K562 (cell line): Measurements from ENCODE around the gene FHIT. TPM values are rescaled to one million over a fixed set of nuclear protein-coding genes. Genes with fewer than 3 reads are reported as not detected.

ENCODE experiments used
- ATAC-seq: fragments of 200-7000 bp; cut with Tn5 transposase; 3 replicates; pipeline ENCODE4 v1.9.1; 2020; ENCODE audit warnings: moderate library complexity
- BruUV-seq: library from RNA; stranded (reverse); fragments of 400-500 nt; replicated peaks from 2 replicates; lab custom pipeline; 2021; lab: Mats Ljungman, UMichigan
- CTCF ChIA-PET: fragments of 300-600 bp; formaldehyde crosslinking; extraction: SDS; loops from one replicate; lab custom pipeline; 2021; ENCODE audit warnings: low intra/inter-chr PET ratio; lab: Yijun Ruan, JAX
- POLR2A ChIA-PET: fragments of 300-600, 350-650 bp; sonication (Branson Sonifier 250); formaldehyde crosslinking; extraction: SDS; loops from one replicate; lab custom pipeline; 2021; ENCODE audit warnings: antibody characterized with exemption, inconsistent platforms; lab: Yijun Ruan, JAX
- DNase-seq, 4 experiments: peaks; one replicate each; pipeline versions ENCODE4 v3.0.0 to v3.0.0-alpha.2; 2011 to 2018; ENCODE audit warnings: low spot score in 3 of 4, mixed read lengths in 3 of 4; ENCODE audit errors: extremely low read depth in 1 of 4
- FAIRE-seq: peaks from 2 replicates; lab custom pipeline; 2011; peaks lifted over from hg19 to GRCh38; lab: Jason Lieb, UNC
- H2AFZ ChIP-seq: 2 replicates; pipeline ENCODE4 v1.6.0; 2011; ENCODE audit warnings: low read depth, low read length, control low read depth, inconsistent platforms
- H3K27ac ChIP-seq: fragments of 200-600 bp; 3 replicates; pipeline ENCODE4 v1.8.0; 2011; ENCODE audit warnings: low read depth, mild to moderate bottlenecking, control low read depth, inconsistent platforms, low read length, moderate library complexity, mixed read lengths; ENCODE audit errors: extremely low read depth
- H3K27me3 ChIP-seq, 2 experiments: fragments of 300-600 bp in 1 of 2; 2 replicates in 1 of 2; 3 replicates in 1 of 2; pipeline versions ENCODE4 v1.6.0 to v1.8.0; 2011; ENCODE audit warnings: inconsistent platforms in 2 of 2, low read length in 2 of 2, mild to moderate bottlenecking in 1 of 2, mixed read lengths in 1 of 2, moderate library complexity in 1 of 2; ENCODE audit not compliant: control insufficient read depth in 2 of 2, insufficient read depth in 2 of 2
- H3K36me3 ChIP-seq: fragments of 300-600 bp; 3 replicates; pipeline ENCODE4 v1.8.0; 2011; ENCODE audit warnings: mild to moderate bottlenecking, low read length, inconsistent platforms; ENCODE audit not compliant: control insufficient read depth, insufficient read depth
- H3K4me1 ChIP-seq, 2 experiments: fragments of 200-600 bp in 1 of 2; replicated peaks in 1 of 2; 2 replicates in 1 of 2; 3 replicates in 1 of 2; pipeline versions ENCODE4 v1.5.1 to v1.8.0; 2011; ENCODE audit warnings: inconsistent platforms in 2 of 2, low read length in 2 of 2, mild to moderate bottlenecking in 1 of 2, mixed read lengths in 1 of 2, moderate library complexity in 1 of 2; ENCODE audit not compliant: control insufficient read depth in 2 of 2, insufficient read depth in 2 of 2
- H3K4me2 ChIP-seq: 2 replicates; pipeline ENCODE4 v1.6.1; 2011; ENCODE audit warnings: low read length, control low read depth, inconsistent platforms, mixed read lengths; ENCODE audit not compliant: insufficient read depth
- H3K4me3 ChIP-seq: fragments of 200-600 bp; sonication (generic), shearing (Covaris generic); 2 replicates; pipeline ENCODE4 v1.5.1; 2016; ENCODE audit warnings: control low read depth, inconsistent platforms
- H3K79me2 ChIP-seq: fragments of 200-600 bp; 3 replicates; pipeline ENCODE4 v1.8.0; 2011; ENCODE audit warnings: low read length, inconsistent platforms; ENCODE audit not compliant: control insufficient read depth, insufficient read depth
- H3K9ac ChIP-seq, 2 experiments: 2 replicates each; pipeline versions ENCODE4 v1.6.0 to v1.6.1; 2011; ENCODE audit warnings: low read depth in 2 of 2, low read length in 2 of 2, control low read depth in 1 of 2, inconsistent platforms in 1 of 2, mild to moderate bottlenecking in 1 of 2, mixed read lengths in 1 of 2; ENCODE audit not compliant: insufficient read depth in 1 of 2
- H3K9me1 ChIP-seq: one replicate; pipeline ENCODE4 v1.6.0; 2011; ENCODE audit warnings: inconsistent platforms, mild to moderate bottlenecking, low read length, moderate library complexity; ENCODE audit not compliant: control insufficient read depth, insufficient read depth
- H3K9me3 ChIP-seq: replicated peaks from 2 replicates; pipeline ENCODE4 v1.5.1; 2011; ENCODE audit warnings: low read depth, low read length, inconsistent platforms; ENCODE audit not compliant: control insufficient read depth, insufficient read depth
- H4K20me1 ChIP-seq: replicated peaks from 2 replicates; pipeline ENCODE4 v1.6.1; 2011; ENCODE audit warnings: low read length, inconsistent platforms, mixed read lengths; ENCODE audit not compliant: control insufficient read depth, insufficient read depth
- BMI1 ChIP-seq: fragments of 150-350 bp; IDR thresholded peaks from 2 replicates; pipeline ENCODE4 v1.6.1; 2014; ENCODE audit warnings: low read length
- MNT ChIP-seq, 2 experiments: fragments of 450-650 bp; conservative IDR thresholded peaks; 2 replicates each; pipeline ENCODE4 v1.6.1; 2017; ENCODE audit warnings: mild to moderate bottlenecking in 2 of 2, moderate library complexity in 2 of 2
- PHF21A ChIP-seq: fragments of 450-650 bp; IDR thresholded peaks from 2 replicates; pipeline ENCODE4 v1.6.1; 2017; ENCODE audit warnings: low read depth, borderline replicate concordance
- RBM14 ChIP-seq: fragments of 200-400 bp; formaldehyde crosslinking; IDR thresholded peaks from 2 replicates; pipeline ENCODE4 v1.6.1; 2018; ENCODE audit warnings: low read depth, mild to moderate bottlenecking, low read length, moderate library complexity, borderline replicate concordance; ENCODE audit not compliant: insufficient read depth
- RFX1 ChIP-seq: fragments of 450-650 bp; IDR thresholded peaks from 2 replicates; pipeline ENCODE4 v1.6.1; 2016; ENCODE audit warnings: mild to moderate bottlenecking, moderate library complexity
- SETDB1 ChIP-seq: IDR thresholded peaks from one replicate; pipeline ENCODE4 v1.6.1; 2012; ENCODE audit warnings: low read length, control low read depth, inconsistent platforms
- ZNF121 ChIP-seq: sonication (generic); formaldehyde crosslinking; conservative IDR thresholded peaks from 2 replicates; pipeline ENCODE4 v1.8.0; 2022; ENCODE audit warnings: missing genetic modification reagents
- ZNF695 ChIP-seq: fragments of 450-650 bp; formaldehyde crosslinking; IDR thresholded peaks from 2 replicates; pipeline ENCODE4 v1.4.0; 2020; ENCODE audit warnings: mild to moderate bottlenecking, moderate library complexity
- ZNF785 ChIP-seq: fragments of 250-450 bp; sonication (Bioruptor Pico); IDR thresholded peaks from 2 replicates; pipeline ENCODE4 v1.4.0; 2020; ENCODE audit warnings: mild to moderate bottlenecking
- WGBS: fragments of 100-300 bp; shearing (Covaris generic); methylation state at CpG from one replicate; pipeline ENCODE4 v1.1.6; 2016; ENCODE audit warnings: low coverage, mixed read lengths; ENCODE audit not compliant: insufficient coverage; ENCODE audit errors: missing lambda C conversion rate; 5-methylcytosine and 5-hydroxymethylcytosine counted together
- in situ Hi-C: fragments of 300-500 bp; cut with MboI; formaldehyde crosslinking; loops from 4 replicates; pipeline ENCODE4 v1.15.0; 2018; ENCODE audit warnings: inconsistent platforms, mixed read lengths
- intact Hi-C: fragments of 100-400 bp; cut with micrococcal nuclease; formaldehyde crosslinking; loops from 2 replicates; pipeline ENCODE4 v1.14.2; 2022
- polyA plus RNA-seq, 8 experiments: library from polyadenylated mRNA; depleted of rRNA in 4 of 8; stranded (reverse) in 5 of 8; unstranded in 3 of 8; fragments of >200 nt; fragmentation: Nextera tagmentation in 2 of 8; fragmentation: Illumina TruSeq in 1 of 8; extraction: Ambion mirVana in 2 of 8; extraction: Trizol in 1 of 8; gene quantifications; 2 replicates each; pipeline versions ENCODE4 v1.2.1 to v1.2.3, GENCODE V29; 2011 to 2014; ENCODE audit warnings: inconsistent platforms in 1 of 8, missing spikeins in 1 of 8
- total RNA-seq, 7 experiments: library from RNA; depleted of rRNA in 6 of 7; stranded (reverse); fragments of >200 nt in 6 of 7; fragmentation: Illumina TruSeq in 2 of 7; extraction: Trizol in 2 of 7; gene quantifications; 2 replicates each; pipeline versions ENCODE4 v1.2.1 to v1.2.3, GENCODE V29; 2011 to 2021; ENCODE audit warnings: low replicate concordance in 1 of 7
- TF ChIP-seq, protein P1 (sequence below): sonication (generic); formaldehyde crosslinking; IDR thresholded peaks from 2 replicates; pipeline ENCODE4 v1.8.0; 2022; ENCODE audit warnings: mild to moderate bottlenecking, missing genetic modification reagents
- TF ChIP-seq, protein P2 (sequence below): fragments of 450-650 bp; IDR thresholded peaks from 2 replicates; pipeline ENCODE4 v1.6.1; 2014; ENCODE audit warnings: low read depth, mild to moderate bottlenecking, moderate library complexity, borderline replicate concordance

The FHIT gene
- total and polyA plus RNA-seq, 9 of the 15 experiments (the other 6 are each of a cell fraction or from before 2014, with no cell fraction given), result 1.7 to 9.1 (median 4.3) TPM

- FAIRE-seq (no peak), ATAC-seq (no peak), DNase-seq (no peak)
- no TSS peak for BruUV-seq
- H3K27ac ChIP-seq, result no peak overlapping the region
- no peaks in the 10 kb centered on the region for H3K36me3 ChIP-seq
- H3K4me1 ChIP-seq, result no peaks in the 10 kb centered on the region
- in situ Hi-C loops, result no loop called here
- POLR2A ChIA-PET, result no interaction called here
- H4K20me1 ChIP-seq, result no peaks in the 10 kb centered on the region
- intact Hi-C loops, result no loop called here
- H3K9ac ChIP-seq, result no peak overlapping the region
- 29% methylated on average over 2 of the region's 8 CpGs for WGBS
- CTCF ChIA-PET, result no interaction called here
- H3K4me3 ChIP-seq, result no peak overlapping the region
- no peaks in the 10 kb centered on the region for H3K9me1 ChIP-seq
- H3K9me3 ChIP-seq, result no peaks in the 10 kb centered on the region
- H3K4me2 ChIP-seq, result no peak overlapping the region
- no peak overlapping the region for H2AFZ ChIP-seq
- H3K79me2 ChIP-seq, result no peaks in the 10 kb centered on the region
- TF ChIP-seq, protein P1, sequence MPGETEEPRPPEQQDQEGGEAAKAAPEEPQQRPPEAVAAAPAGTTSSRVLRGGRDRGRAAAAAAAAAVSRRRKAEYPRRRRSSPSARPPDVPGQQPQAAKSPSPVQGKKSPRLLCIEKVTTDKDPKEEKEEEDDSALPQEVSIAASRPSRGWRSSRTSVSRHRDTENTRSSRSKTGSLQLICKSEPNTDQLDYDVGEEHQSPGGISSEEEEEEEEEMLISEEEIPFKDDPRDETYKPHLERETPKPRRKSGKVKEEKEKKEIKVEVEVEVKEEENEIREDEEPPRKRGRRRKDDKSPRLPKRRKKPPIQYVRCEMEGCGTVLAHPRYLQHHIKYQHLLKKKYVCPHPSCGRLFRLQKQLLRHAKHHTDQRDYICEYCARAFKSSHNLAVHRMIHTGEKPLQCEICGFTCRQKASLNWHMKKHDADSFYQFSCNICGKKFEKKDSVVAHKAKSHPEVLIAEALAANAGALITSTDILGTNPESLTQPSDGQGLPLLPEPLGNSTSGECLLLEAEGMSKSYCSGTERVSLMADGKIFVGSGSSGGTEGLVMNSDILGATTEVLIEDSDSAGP (CRISPR knock-in tag), result no peak
- TF ChIP-seq RFX1 (no peak), ZNF785 (CRISPR knock-in tag) (no peak), ZNF121 (CRISPR knock-in tag) (no peak), ZNF695 (CRISPR knock-in tag) (no peak)
- H3K27me3 ChIP-seq, result no peaks in the 10 kb centered on the region
These were observed 619.7 kb downstream of the FHIT start for GRCh38 chr3:60631509-60631908.

DNA sequence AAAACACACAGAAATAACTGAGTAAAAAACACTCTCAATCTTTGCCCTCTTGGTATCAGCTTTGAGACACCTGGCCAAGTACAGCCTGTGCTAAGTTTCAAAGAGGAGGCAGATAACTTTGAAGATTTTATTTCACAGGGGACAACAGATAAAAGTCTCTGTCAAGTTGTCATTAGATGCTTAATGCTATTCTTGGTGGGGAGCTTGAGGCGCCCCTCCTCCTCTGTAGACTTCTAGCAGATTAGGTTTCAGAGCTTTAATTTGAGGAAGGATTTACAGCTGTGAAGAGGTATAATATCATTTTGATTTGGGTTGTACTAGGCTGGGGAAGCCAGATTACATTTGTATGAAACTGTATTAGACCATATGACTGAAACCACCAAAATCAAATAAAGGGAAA, 620.3 kb downstream of the FHIT start:
- intact Hi-C loops, result no loop called here
- H3K27me3 ChIP-seq, result no peaks in the 10 kb centered on the region
- no peak overlapping the region for H3K27ac ChIP-seq
- FAIRE-seq (no peak), ATAC-seq (no peak), DNase-seq (no peak)
- H4K20me1 ChIP-seq, result no peaks in the 10 kb centered on the region
- no peak overlapping the region for H3K4me3 ChIP-seq
- no peak overlapping the region for H2AFZ ChIP-seq
- no peaks in the 10 kb centered on the region for H3K4me1 ChIP-seq
- in situ Hi-C loops, result no loop called here
- POLR2A ChIA-PET, result no interaction called here
- 0% methylated on average over 1 of the region's 1 CpG for WGBS
- H3K36me3 ChIP-seq, result no peaks in the 10 kb centered on the region
- CTCF ChIA-PET, result no interaction called here
- BruUV-seq, result no TSS peak
- H3K9ac ChIP-seq, result no peak overlapping the region
- no peaks in the 10 kb centered on the region for H3K9me3 ChIP-seq
- H3K9me1 ChIP-seq, result no peaks in the 10 kb centered on the region
- no peaks in the 10 kb centered on the region for H3K79me2 ChIP-seq
- no peak overlapping the region for H3K4me2 ChIP-seq
- TF ChIP-seq SETDB1 (no peak), BMI1 (no peak), MNT (conservative IDR thresholded peaks at IDR 0.05) (no peak), PHF21A (no peak), RBM14 (no peak)
- TF ChIP-seq, protein P2, sequence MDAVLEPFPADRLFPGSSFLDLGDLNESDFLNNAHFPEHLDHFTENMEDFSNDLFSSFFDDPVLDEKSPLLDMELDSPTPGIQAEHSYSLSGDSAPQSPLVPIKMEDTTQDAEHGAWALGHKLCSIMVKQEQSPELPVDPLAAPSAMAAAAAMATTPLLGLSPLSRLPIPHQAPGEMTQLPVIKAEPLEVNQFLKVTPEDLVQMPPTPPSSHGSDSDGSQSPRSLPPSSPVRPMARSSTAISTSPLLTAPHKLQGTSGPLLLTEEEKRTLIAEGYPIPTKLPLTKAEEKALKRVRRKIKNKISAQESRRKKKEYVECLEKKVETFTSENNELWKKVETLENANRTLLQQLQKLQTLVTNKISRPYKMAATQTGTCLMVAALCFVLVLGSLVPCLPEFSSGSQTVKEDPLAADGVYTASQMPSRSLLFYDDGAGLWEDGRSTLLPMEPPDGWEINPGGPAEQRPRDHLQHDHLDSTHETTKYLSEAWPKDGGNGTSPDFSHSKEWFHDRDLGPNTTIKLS, result no peak
